HL-60 (cell line): Measurements from ENCODE around the gene SUSD1.

Source experiments
- DNase-seq, 2 experiments: peaks; one replicate each; pipeline ENCODE4 v3.0.0-alpha.2; 2010 to 2020; ENCODE audit warnings: low read depth in 1 of 2, low spot score in 1 of 2
- H3K27ac ChIP-seq: fragments of 250-450 bp; sonication (Bioruptor Pico); replicated peaks from 2 replicates; pipeline ENCODE4 v1.5.1; 2020; ENCODE audit warnings: mild to moderate bottlenecking, moderate library complexity
- H3K27me3 ChIP-seq: fragments of 250-450 bp; sonication (Bioruptor Pico); 2 replicates; pipeline ENCODE4 v1.5.1; 2021; ENCODE audit warnings: mild to moderate bottlenecking, moderate library complexity; ENCODE audit not compliant: insufficient read depth, poor library complexity, severe bottlenecking
- H3K4me3 ChIP-seq: replicated peaks from 2 replicates; pipeline ENCODE4 v1.5.1; 2011; ENCODE audit warnings: mild to moderate bottlenecking, control low read depth, low read length; ENCODE audit not compliant: insufficient read depth
- GABPA ChIP-seq: IDR thresholded peaks from 2 replicates; pipeline ENCODE4 v1.6.1; 2012; ENCODE audit warnings: low read depth
- POLR2AphosphoS5 ChIP-seq: IDR thresholded peaks from 2 replicates; pipeline ENCODE4 v1.6.1; 2012; ENCODE audit warnings: low read depth
- SPI1 ChIP-seq: IDR thresholded peaks from 2 replicates; pipeline ENCODE4 v1.6.1; 2012; ENCODE audit warnings: low read depth, mild to moderate bottlenecking, borderline replicate concordance
- TF ChIP-seq, protein P1 (sequence below): IDR thresholded peaks from one replicate; pipeline ENCODE4 v1.5.1; 2011; ENCODE audit warnings: low read length, control low read depth, inconsistent platforms; ENCODE audit not compliant: insufficient read depth
- TF ChIP-seq, protein P2 (sequence below): IDR thresholded peaks from 2 replicates; pipeline ENCODE4 v1.6.1; 2012; ENCODE audit warnings: low read depth; ENCODE audit not compliant: insufficient replicate concordance

Gene SUSD1

DNA sequence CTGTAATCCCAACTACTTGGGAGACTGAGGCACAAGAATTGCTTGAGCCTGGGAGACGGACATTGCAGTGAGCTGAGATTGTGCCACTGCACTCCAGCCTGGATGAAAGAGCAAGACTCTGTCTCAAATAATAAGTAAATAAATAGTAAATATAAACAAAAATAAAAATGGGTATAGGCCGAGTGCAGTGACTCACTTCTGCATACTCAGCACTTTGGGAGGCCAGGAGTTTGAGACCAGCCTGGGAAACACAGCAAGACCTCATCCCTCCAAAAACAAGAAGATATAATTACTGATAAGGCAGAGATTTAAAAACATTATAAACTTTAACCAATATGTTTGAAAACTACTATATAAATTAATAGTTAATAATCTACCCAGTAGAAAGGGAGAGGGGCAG, 37.8 kb upstream of the SUSD1 start:
- Histone ChIP-seq H3K4me3 (no peak overlapping the region), H3K27me3 (no peaks in the 10 kb centered on the region), H3K27ac (no peak overlapping the region)
- no peak for TF ChIP-seq POLR2AphosphoS5
- no peak for TF ChIP-seq GABPA
- TF ChIP-seq SPI1, result no peak
- TF ChIP-seq, protein P1, sequence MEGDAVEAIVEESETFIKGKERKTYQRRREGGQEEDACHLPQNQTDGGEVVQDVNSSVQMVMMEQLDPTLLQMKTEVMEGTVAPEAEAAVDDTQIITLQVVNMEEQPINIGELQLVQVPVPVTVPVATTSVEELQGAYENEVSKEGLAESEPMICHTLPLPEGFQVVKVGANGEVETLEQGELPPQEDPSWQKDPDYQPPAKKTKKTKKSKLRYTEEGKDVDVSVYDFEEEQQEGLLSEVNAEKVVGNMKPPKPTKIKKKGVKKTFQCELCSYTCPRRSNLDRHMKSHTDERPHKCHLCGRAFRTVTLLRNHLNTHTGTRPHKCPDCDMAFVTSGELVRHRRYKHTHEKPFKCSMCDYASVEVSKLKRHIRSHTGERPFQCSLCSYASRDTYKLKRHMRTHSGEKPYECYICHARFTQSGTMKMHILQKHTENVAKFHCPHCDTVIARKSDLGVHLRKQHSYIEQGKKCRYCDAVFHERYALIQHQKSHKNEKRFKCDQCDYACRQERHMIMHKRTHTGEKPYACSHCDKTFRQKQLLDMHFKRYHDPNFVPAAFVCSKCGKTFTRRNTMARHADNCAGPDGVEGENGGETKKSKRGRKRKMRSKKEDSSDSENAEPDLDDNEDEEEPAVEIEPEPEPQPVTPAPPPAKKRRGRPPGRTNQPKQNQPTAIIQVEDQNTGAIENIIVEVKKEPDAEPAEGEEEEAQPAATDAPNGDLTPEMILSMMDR, result no peak
- TF ChIP-seq, protein P2, sequence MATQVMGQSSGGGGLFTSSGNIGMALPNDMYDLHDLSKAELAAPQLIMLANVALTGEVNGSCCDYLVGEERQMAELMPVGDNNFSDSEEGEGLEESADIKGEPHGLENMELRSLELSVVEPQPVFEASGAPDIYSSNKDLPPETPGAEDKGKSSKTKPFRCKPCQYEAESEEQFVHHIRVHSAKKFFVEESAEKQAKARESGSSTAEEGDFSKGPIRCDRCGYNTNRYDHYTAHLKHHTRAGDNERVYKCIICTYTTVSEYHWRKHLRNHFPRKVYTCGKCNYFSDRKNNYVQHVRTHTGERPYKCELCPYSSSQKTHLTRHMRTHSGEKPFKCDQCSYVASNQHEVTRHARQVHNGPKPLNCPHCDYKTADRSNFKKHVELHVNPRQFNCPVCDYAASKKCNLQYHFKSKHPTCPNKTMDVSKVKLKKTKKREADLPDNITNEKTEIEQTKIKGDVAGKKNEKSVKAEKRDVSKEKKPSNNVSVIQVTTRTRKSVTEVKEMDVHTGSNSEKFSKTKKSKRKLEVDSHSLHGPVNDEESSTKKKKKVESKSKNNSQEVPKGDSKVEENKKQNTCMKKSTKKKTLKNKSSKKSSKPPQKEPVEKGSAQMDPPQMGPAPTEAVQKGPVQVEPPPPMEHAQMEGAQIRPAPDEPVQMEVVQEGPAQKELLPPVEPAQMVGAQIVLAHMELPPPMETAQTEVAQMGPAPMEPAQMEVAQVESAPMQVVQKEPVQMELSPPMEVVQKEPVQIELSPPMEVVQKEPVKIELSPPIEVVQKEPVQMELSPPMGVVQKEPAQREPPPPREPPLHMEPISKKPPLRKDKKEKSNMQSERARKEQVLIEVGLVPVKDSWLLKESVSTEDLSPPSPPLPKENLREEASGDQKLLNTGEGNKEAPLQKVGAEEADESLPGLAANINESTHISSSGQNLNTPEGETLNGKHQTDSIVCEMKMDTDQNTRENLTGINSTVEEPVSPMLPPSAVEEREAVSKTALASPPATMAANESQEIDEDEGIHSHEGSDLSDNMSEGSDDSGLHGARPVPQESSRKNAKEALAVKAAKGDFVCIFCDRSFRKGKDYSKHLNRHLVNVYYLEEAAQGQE, result no peak
- DNase-seq, result no peak

DNA sequence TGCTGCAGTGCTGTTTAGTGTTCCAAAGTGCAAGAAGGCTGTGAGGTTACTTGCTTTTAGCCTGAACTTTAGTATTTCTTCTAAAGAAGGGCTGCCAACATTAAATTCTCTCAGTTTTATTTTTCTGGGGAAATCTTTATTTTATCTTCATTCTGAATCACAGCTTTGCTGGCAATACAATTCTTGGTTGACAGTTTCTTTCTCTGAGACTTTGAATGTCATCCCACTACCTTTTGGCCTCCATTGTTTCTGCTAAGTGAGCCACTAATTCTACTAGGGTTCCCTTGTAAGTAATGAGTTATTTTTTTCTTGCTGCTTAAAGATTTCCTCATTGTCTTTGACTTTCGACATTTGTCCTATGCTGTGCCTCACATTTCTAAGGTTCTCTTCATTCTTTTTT, 32.4 kb upstream of the SUSD1 start:
- Histone ChIP-seq H3K4me3 (no peak overlapping the region), H3K27me3 (no peaks in the 10 kb centered on the region), H3K27ac (no peak overlapping the region)
- DNase-seq, result no peak
- TF ChIP-seq POLR2AphosphoS5, result no peak
- TF ChIP-seq, protein P2, result no peak
- TF ChIP-seq SPI1, result no peak
- TF ChIP-seq, protein P1, result no peak
- TF ChIP-seq GABPA, result no peak

DNA sequence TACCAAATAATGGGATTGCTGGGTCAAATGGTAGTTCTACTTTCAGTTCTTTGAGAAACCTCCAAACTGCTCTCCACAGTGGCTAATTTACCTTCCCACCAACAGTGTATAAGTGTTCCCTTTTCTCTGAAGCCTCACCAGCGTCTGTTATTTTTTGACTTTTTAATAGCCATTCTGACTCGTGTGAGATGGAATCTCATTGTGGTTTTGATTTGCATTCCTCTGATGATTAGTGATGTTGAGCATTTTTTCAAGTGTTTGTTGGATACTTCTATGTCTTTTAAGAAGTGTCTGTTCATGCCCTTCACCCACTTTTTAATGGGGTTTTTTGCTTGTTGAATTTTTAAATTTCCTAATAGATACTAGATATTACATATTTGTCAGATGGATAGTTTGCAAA, 28.4 kb upstream of the SUSD1 start:
- no peak for DNase-seq
- H3K27me3 ChIP-seq, result no peaks in the 10 kb centered on the region
- TF ChIP-seq GABPA, result no peak
- no peak overlapping the region for H3K27ac ChIP-seq
- no peak overlapping the region for H3K4me3 ChIP-seq

DNA sequence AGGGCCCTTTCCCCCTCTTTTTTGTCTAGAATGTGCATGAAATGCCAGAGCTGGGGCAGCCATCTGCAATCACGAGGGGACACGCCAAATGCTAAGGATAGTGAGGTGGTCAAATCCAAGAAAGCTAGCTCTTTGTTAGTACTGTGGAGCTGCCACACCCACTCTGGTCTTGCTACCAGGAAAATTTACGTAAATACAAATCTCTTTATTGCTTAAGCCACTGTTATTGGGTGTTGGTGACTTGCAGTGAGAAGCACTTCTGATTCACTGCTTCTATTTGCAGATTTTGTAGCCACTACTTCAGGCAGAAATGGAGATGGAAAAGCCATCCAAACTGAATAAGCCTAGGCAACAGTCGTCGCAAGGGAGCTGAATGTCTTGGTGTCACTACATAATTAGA, 25.6 kb upstream of the SUSD1 start:
- no peak overlapping the region for H3K27ac ChIP-seq
- H3K4me3 ChIP-seq, result no peak overlapping the region
- H3K27me3 ChIP-seq, result no peaks in the 10 kb centered on the region
- no peak for DNase-seq
- TF ChIP-seq, protein P2, result no peak
- TF ChIP-seq, protein P1, result no peak
- TF ChIP-seq POLR2AphosphoS5 (no peak), SPI1 (no peak), GABPA (no peak)
